GM06990 (cell line): ENCODE measurements around the gene TEKT5.

Experiments used
- DNase-seq: peaks from one replicate; pipeline ENCODE4 v3.0.0-alpha.2; 2011; ENCODE audit not compliant: insufficient read length; ENCODE audit errors: extremely low read depth
- H3K27me3 ChIP-seq: replicated peaks from 2 replicates; pipeline ENCODE4 v1.6.0; 2011; ENCODE audit warnings: low read length; ENCODE audit not compliant: control insufficient read depth, insufficient read depth
- H3K36me3 ChIP-seq: 2 replicates; pipeline ENCODE4 v1.5.1; 2011; ENCODE audit warnings: low read length; ENCODE audit not compliant: control insufficient read depth, insufficient read depth
- H3K4me3 ChIP-seq: replicated peaks from 2 replicates; pipeline ENCODE4 v1.5.1; 2011; ENCODE audit warnings: low read depth, mild to moderate bottlenecking, control low read depth, low read length
- CTCF ChIP-seq: IDR thresholded peaks from 2 replicates; pipeline ENCODE4 v1.5.1; 2011; ENCODE audit warnings: low read length, control low read depth, mild to moderate bottlenecking, inconsistent platforms; ENCODE audit not compliant: insufficient read depth, poor library complexity, severe bottlenecking

The TEKT5 gene

GRCh38 chr16:10599626-10600025, 95.1 kb downstream of the TEKT5 start:
- Histone ChIP-seq H3K27me3 (no peaks in the 10 kb centered on the region), H3K36me3 (no peaks in the 10 kb centered on the region), H3K4me3 (no peak overlapping the region)
- TF ChIP-seq CTCF = no peak
- DNase-seq = no peak

- TF ChIP-seq CTCF = no peak
- no peaks in the 10 kb centered on the region for H3K36me3 ChIP-seq
- DNase-seq = no peak
- H3K27me3 ChIP-seq = no peaks in the 10 kb centered on the region
- no peak overlapping the region for H3K4me3 ChIP-seq
Measured at GRCh38 chr16:10598157-10598556, 96.6 kb downstream of the TEKT5 start.

- TF ChIP-seq CTCF = peak; percentile 41
Measured at GRCh38 chr16:10597187-10597601, 97.5 kb downstream of the TEKT5 start.

GRCh38 chr16:10594312-10594950, 100.3 kb downstream of the TEKT5 start:
- Histone ChIP-seq H3K27me3 (no peaks in the 10 kb centered on the region; the same call in 1 of the 2 replicates), H3K36me3 (no peaks in the 10 kb centered on the region), H3K4me3 (no peak overlapping the region)
- no peak for TF ChIP-seq CTCF
- DNase-seq = peak; percentile 30

More at GRCh38 chr16:10597187-10597601, 97.5 kb downstream of the TEKT5 start:
- Histone ChIP-seq H3K36me3 (no peaks in the 10 kb centered on the region), H3K4me3 (no peak overlapping the region), H3K27me3 (no peaks in the 10 kb centered on the region)
- no peak for DNase-seq

GRCh38 chr16:10592611-10593010, 102.1 kb downstream of the TEKT5 start:
- Histone ChIP-seq H3K4me3 (no peak overlapping the region), H3K27me3 (no peaks in the 10 kb centered on the region; the same call in 1 of the 2 replicates), H3K36me3 (no peaks in the 10 kb centered on the region)
- DNase-seq = no peak
- TF ChIP-seq CTCF = no peak

GRCh38 chr16:10590342-10590741, 104.4 kb downstream of the TEKT5 start:
- H3K27me3 ChIP-seq = no peaks in the 10 kb centered on the region; the same call in 1 of the 2 replicates
- H3K36me3 ChIP-seq = no peaks in the 10 kb centered on the region
- no peak overlapping the region for H3K4me3 ChIP-seq
- DNase-seq = no peak
- TF ChIP-seq CTCF = no peak
